H1 (cell line): Measurements from ENCODE around the gene RAB43. TPM values are rescaled to one million over a fixed set of nuclear protein-coding genes. Genes with fewer than 3 reads are reported as not detected.

Experiments
- CTCF ChIA-PET: fragments of 300-600 bp; sonication (Branson Sonifier 250); formaldehyde crosslinking; loops from one replicate; lab custom pipeline; 2021; ENCODE audit not compliant: partially characterized antibody; lab: Charles Lee
- POLR2A ChIA-PET: fragments of 300-600 bp; sonication (Branson Sonifier 250); formaldehyde crosslinking; loops from one replicate; lab custom pipeline; 2021; ENCODE audit warnings: inconsistent platforms; ENCODE audit not compliant: partially characterized antibody; lab: Charles Lee
- DNase-seq, 2 experiments: peaks; one replicate each; pipeline versions ENCODE4 v3.0.0 to v3.0.0-alpha.2; 2010 to 2022; ENCODE audit warnings: low spot score in 2 of 2, low read depth in 1 of 2, mixed read lengths in 1 of 2
- FAIRE-seq: peaks from 2 replicates; lab custom pipeline; 2011; peaks lifted over from hg19 to GRCh38; lab: Jason Lieb, UNC
- H2AFZ ChIP-seq: 2 replicates; pipeline ENCODE4 v1.8.1; 2012; ENCODE audit warnings: low read length, inconsistent platforms
- H2AK5ac ChIP-seq: 2 replicates; pipeline ENCODE4 v1.6.1; 2013; ENCODE audit warnings: low read depth, low read length
- H2BK120ac ChIP-seq: replicated peaks from 2 replicates; pipeline ENCODE3; 2013; ENCODE audit warnings: low read depth, low read length, inconsistent platforms
- H2BK12ac ChIP-seq: 2 replicates; pipeline ENCODE4 v1.6.1; 2013; ENCODE audit warnings: low read depth, low read length
- H2BK15ac ChIP-seq: 2 replicates; pipeline ENCODE4 v1.6.1; 2013; ENCODE audit warnings: low read length
- H2BK20ac ChIP-seq: 2 replicates; pipeline ENCODE4 v1.6.1; 2013; ENCODE audit warnings: low read length
- H2BK5ac ChIP-seq: 2 replicates; pipeline ENCODE4 v1.6.1; 2013; ENCODE audit warnings: low read depth, low read length
- H3K14ac ChIP-seq: 2 replicates; pipeline ENCODE4 v1.6.1; 2013; ENCODE audit warnings: inconsistent platforms; ENCODE audit not compliant: insufficient read length
- H3K18ac ChIP-seq: 2 replicates; pipeline ENCODE4 v1.6.1; 2013; ENCODE audit warnings: low read length; ENCODE audit errors: extremely low read depth
- H3K23ac ChIP-seq: 2 replicates; pipeline ENCODE4 v1.6.1; 2013; ENCODE audit warnings: inconsistent platforms; ENCODE audit not compliant: insufficient read length
- H3K23me2 ChIP-seq: 2 replicates; pipeline ENCODE4 v1.6.1; 2013; ENCODE audit warnings: low read depth, low read length
- H3K27ac ChIP-seq: 2 replicates; pipeline ENCODE4 v1.6.1; 2011; ENCODE audit warnings: low read depth, low read length, inconsistent platforms
- H3K27me3 ChIP-seq, 4 experiments: replicated peaks in 1 of 4; 1 replicate in 1 of 4; 2 replicates in 3 of 4; pipeline versions ENCODE4 v1.6.1 to v1.8.1; 2011 to 2013; ENCODE audit warnings: low read length in 3 of 4, mild to moderate bottlenecking in 3 of 4, inconsistent platforms in 2 of 4, mixed read lengths in 2 of 4, moderate library complexity in 1 of 4; ENCODE audit not compliant: control insufficient read depth in 3 of 4, insufficient read depth in 3 of 4; ENCODE audit errors: extremely low read depth in 1 of 4
- H3K36me3 ChIP-seq, 4 experiments: 2 replicates each; pipeline versions ENCODE4 v1.6.1 to v1.8.1; 2011 to 2013; ENCODE audit warnings: mild to moderate bottlenecking in 4 of 4, low read length in 3 of 4, moderate library complexity in 2 of 4, control low read depth in 1 of 4, inconsistent platforms in 1 of 4; ENCODE audit not compliant: insufficient read depth in 4 of 4, control insufficient read depth in 2 of 4
- H3K4ac ChIP-seq: replicated peaks from 2 replicates; pipeline ENCODE3; 2013; ENCODE audit warnings: low read length, low read depth, mixed read lengths, inconsistent platforms; ENCODE audit not compliant: insufficient read length
- H3K4me1 ChIP-seq, 4 experiments: replicated peaks in 1 of 4; 1 replicate in 1 of 4; 2 replicates in 3 of 4; pipeline versions ENCODE4 v1.6.1 to v1.8.1; 2011 to 2013; ENCODE audit warnings: low read length in 3 of 4, inconsistent platforms in 2 of 4, mixed read lengths in 1 of 4; ENCODE audit not compliant: insufficient read depth in 4 of 4, control insufficient read depth in 3 of 4
- H3K4me2 ChIP-seq, 2 experiments: 2 replicates each; pipeline versions ENCODE4 v1.6.1 to v1.8.1; 2011 to 2013; ENCODE audit warnings: low read depth in 2 of 2, low read length in 2 of 2, control low read depth in 1 of 2, inconsistent platforms in 1 of 2, mild to moderate bottlenecking in 1 of 2; ENCODE audit not compliant: insufficient read depth in 1 of 2
- H3K4me3 ChIP-seq, 4 experiments: fragments of 200-600, 300-600 bp in 1 of 4; sonication (generic), shearing (Covaris generic), sonication (Bioruptor Twin) in 1 of 4; 2 replicates each; pipeline versions ENCODE4 v1.5.1 to v1.8.1; 2011 to 2016; ENCODE audit warnings: low read length in 4 of 4, low read depth in 3 of 4, control low read depth in 2 of 4, inconsistent platforms in 2 of 4, mild to moderate bottlenecking in 2 of 4, mixed read lengths in 1 of 4, moderate library complexity in 1 of 4; ENCODE audit not compliant: insufficient read depth in 2 of 4; ENCODE audit errors: extremely low read depth in 1 of 4
- H3K56ac ChIP-seq: replicated peaks from 2 replicates; pipeline ENCODE3; 2013; ENCODE audit warnings: low read depth, mild to moderate bottlenecking, mixed read lengths, low read length, inconsistent platforms; ENCODE audit not compliant: insufficient read length
- H3K79me1 ChIP-seq: 2 replicates; pipeline ENCODE4 v1.6.1; 2013; ENCODE audit warnings: low read depth, low read length, control low read depth
- H3K79me2 ChIP-seq, 2 experiments: 2 replicates each; pipeline versions ENCODE4 v1.6.1 to v1.8.1; 2012 to 2013; ENCODE audit warnings: low read length in 2 of 2, mild to moderate bottlenecking in 2 of 2, inconsistent platforms in 1 of 2; ENCODE audit not compliant: insufficient read depth in 2 of 2, control insufficient read depth in 1 of 2
- H3K9ac ChIP-seq, 4 experiments: replicated peaks in 1 of 4; 1 replicate in 1 of 4; 2 replicates in 3 of 4; pipeline versions ENCODE4 v1.6.1 to v1.8.1; 2011 to 2013; ENCODE audit warnings: low read depth in 3 of 4, low read length in 3 of 4, control low read depth in 2 of 4, mild to moderate bottlenecking in 2 of 4, moderate library complexity in 2 of 4, inconsistent platforms in 1 of 4; ENCODE audit errors: extremely low read depth in 1 of 4
- H3K9me3 ChIP-seq, 2 experiments: 2 replicates each; pipeline versions ENCODE4 v1.6.1 to v1.8.1; 2012 to 2013; ENCODE audit warnings: mild to moderate bottlenecking in 2 of 2, moderate library complexity in 2 of 2, control low read depth in 1 of 2, inconsistent platforms in 1 of 2, low read depth in 1 of 2, low read length in 1 of 2, mixed read lengths in 1 of 2; ENCODE audit not compliant: insufficient read depth in 2 of 2
- H4K20me1 ChIP-seq, 2 experiments: replicated peaks in 1 of 2; 2 replicates each; pipeline versions ENCODE3 to v1.8.1; 2011 to 2013; ENCODE audit warnings: inconsistent platforms in 2 of 2, low read length in 2 of 2, mild to moderate bottlenecking in 1 of 2; ENCODE audit not compliant: insufficient read depth in 2 of 2, control insufficient read depth in 1 of 2
- H4K5ac ChIP-seq: 2 replicates; pipeline ENCODE4 v1.6.1; 2013; ENCODE audit warnings: low read length, low read depth, mixed read lengths, inconsistent platforms; ENCODE audit not compliant: insufficient read length
- H4K8ac ChIP-seq: 2 replicates; pipeline ENCODE4 v1.8.0; 2013; ENCODE audit warnings: mild to moderate bottlenecking, moderate library complexity, low read length, inconsistent platforms; ENCODE audit not compliant: insufficient read depth; ENCODE audit errors: extremely low read depth
- H4K91ac ChIP-seq: replicated peaks from 2 replicates; pipeline ENCODE3; 2013; ENCODE audit warnings: low read length, mixed read lengths, inconsistent platforms; ENCODE audit not compliant: insufficient read length
- BACH1 ChIP-seq: IDR thresholded peaks from 2 replicates; pipeline ENCODE4 v1.6.1; 2012; ENCODE audit warnings: low read length, improper control_type of control experiment
- HDAC6 ChIP-seq: IDR thresholded peaks from one replicate; pipeline ENCODE4 v1.7.1; 2012; ENCODE audit warnings: low read depth, mild to moderate bottlenecking, inconsistent platforms, low read length, moderate library complexity
- MAFK ChIP-seq: IDR thresholded peaks from 2 replicates; pipeline ENCODE4 v1.6.1; 2012; ENCODE audit warnings: low read depth, mild to moderate bottlenecking, improper control_type of control experiment, low read length
- RFX5 ChIP-seq: IDR thresholded peaks from 2 replicates; pipeline ENCODE4 v1.6.1; 2011; ENCODE audit warnings: low read depth, low read length, improper control_type of control experiment, borderline replicate concordance
- WGBS, 2 experiments: shearing (Covaris generic) in 1 of 2; methylation state at CpG; one replicate each; pipeline versions ENCODE4 v1.1.6 to v1.1.7; 2013 to 2015; ENCODE audit warnings: low lambda C conversion rate in 2 of 2, mixed read lengths in 2 of 2, inconsistent platforms in 1 of 2, low coverage in 1 of 2, missing lambda C conversion rate in 1 of 2; ENCODE audit not compliant: insufficient replicate concordance in 2 of 2, insufficient coverage in 1 of 2, insufficient read length in 1 of 2; ENCODE audit errors: extremely low coverage in 1 of 2, missing lambda C conversion rate in 1 of 2; 5-methylcytosine and 5-hydroxymethylcytosine counted together
- polyA plus RNA-seq, 7 experiments: library from polyadenylated mRNA; depleted of rRNA in 3 of 7; stranded (reverse) in 5 of 7; unstranded in 2 of 7; fragments of >200 nt in 5 of 7; fragments of 200-250 nt in 2 of 7; gene quantifications; 1 replicate in 5 of 7; 2 replicates in 1 of 7; 4 replicates in 1 of 7; pipeline versions ENCODE4 v1.2.1 to v1.2.3, GENCODE V29; 2011 to 2013; ENCODE audit warnings: missing spikeins in 2 of 7, mixed read lengths in 2 of 7
- total RNA-seq: library from RNA; stranded (reverse); fragmentation: NEBNext Ultra II Directional; extraction: Animal tissue kit (Norgen Biotek cat#: 25700); gene quantifications from 2 replicates; pipeline ENCODE4 v1.2.1, GENCODE V29; 2021

The RAB43 gene
- total and polyA plus RNA-seq, 2 of the 8 experiments (the other 6 are each of a cell fraction or from before 2014, with no cell fraction given) = 13.1 to 19.4 TPM

- H3K23me2 ChIP-seq = no peaks in the 10 kb centered on the region
- H2BK120ac ChIP-seq = no peak overlapping the region
- no peak overlapping the region for H3K27ac ChIP-seq
- H4K20me1 ChIP-seq = no peaks in the 10 kb centered on the region
- TF ChIP-seq BACH1 (no peak), MAFK (no peak), HDAC6 (no peak), RFX5 (no peak)
- POLR2A ChIA-PET = interaction anchor here (1.1 kb wide), 1 partner anchor 11 kb away, joined by 3 read pairs; no protein-coding TSS in a partner anchor
- 0 out of 2 replicates have a peak overlapping the region, but pooled peaks have one; percentile 6 for H2AK5ac ChIP-seq
- CTCF ChIA-PET = interaction anchor here (1.0 to 14.0 kb wide), 3 partner anchors 13 to 25 kb away, joined by 3 to 210 read pairs (median 3); no protein-coding TSS in a partner anchor
- no peak overlapping the region; the same call in 1 of the 2 replicates for H4K8ac ChIP-seq
- WGBS, 2 experiments = 85% methylated on average over 9 of the region's 9 CpGs; no CpG with 5 or more reads in 1 of the 2 experiments
- DNase-seq = no peak
- no peaks in the 10 kb centered on the region for H3K9me3 ChIP-seq
- no peak overlapping the region for H3K18ac ChIP-seq
- no peaks in the 10 kb centered on the region for H3K79me2 ChIP-seq
- no peaks in the 10 kb centered on the region for H3K27me3 ChIP-seq
- no peak overlapping the region for H3K4me2 ChIP-seq
- H3K9ac ChIP-seq = no peak overlapping the region
- H2BK15ac ChIP-seq = no peak overlapping the region
- H3K79me1 ChIP-seq = no peaks in the 10 kb centered on the region
- no peaks in the 10 kb centered on the region; a peak in 1 of 7 replicates for H3K4me1 ChIP-seq
- H3K23ac ChIP-seq = no peak overlapping the region
- no peak overlapping the region for H3K4ac ChIP-seq
- no peak overlapping the region for H2BK20ac ChIP-seq
- no peak overlapping the region for H2BK12ac ChIP-seq
- no peak overlapping the region; the same call in 1 of the 2 replicates for H2AFZ ChIP-seq
- H4K91ac ChIP-seq = no peak overlapping the region
- FAIRE-seq = no peak
- H3K14ac ChIP-seq = no peak overlapping the region
- H3K36me3 ChIP-seq = no peaks in the 10 kb centered on the region
- no peak overlapping the region for H4K5ac ChIP-seq
- H2BK5ac ChIP-seq = no peak overlapping the region
- no peak overlapping the region for H3K56ac ChIP-seq
- no peak overlapping the region for H3K4me3 ChIP-seq
Measured at GRCh38 chr3:129056451-129057173, 65.0 kb downstream of the RAB43 start.
